Activated CD8-positive, alpha-beta memory T cell treated with anti-CD3 and anti-CD28 coated beads for 36 hours (primary cell): ENCODE results near the gene CPT2. TPM values are rescaled to one million over a fixed set of nuclear protein-coding genes. Genes with fewer than 3 reads are reported as not detected.

Experiments
- CTCF ChIA-PET: fragments of 350-600 bp; sonication (Branson Sonifier 250); formaldehyde crosslinking; loops from one replicate; lab custom pipeline; 2021; ENCODE audit warnings: antibody characterized with exemption; lab: Charles Lee
- POLR2A ChIA-PET: fragments of 350-600 bp; sonication (Branson Sonifier 250); formaldehyde crosslinking; loops from one replicate; lab custom pipeline; 2021; ENCODE audit warnings: antibody characterized with exemption; lab: Charles Lee
- total RNA-seq, 2 experiments: library from RNA; stranded (reverse); gene quantifications; one replicate each; pipeline ENCODE4 v1.2.3, GENCODE V29; 2021

Gene CPT2
- total RNA-seq, result 10 to 100 TPM; 19.6 to 21.6 TPM

DNA sequence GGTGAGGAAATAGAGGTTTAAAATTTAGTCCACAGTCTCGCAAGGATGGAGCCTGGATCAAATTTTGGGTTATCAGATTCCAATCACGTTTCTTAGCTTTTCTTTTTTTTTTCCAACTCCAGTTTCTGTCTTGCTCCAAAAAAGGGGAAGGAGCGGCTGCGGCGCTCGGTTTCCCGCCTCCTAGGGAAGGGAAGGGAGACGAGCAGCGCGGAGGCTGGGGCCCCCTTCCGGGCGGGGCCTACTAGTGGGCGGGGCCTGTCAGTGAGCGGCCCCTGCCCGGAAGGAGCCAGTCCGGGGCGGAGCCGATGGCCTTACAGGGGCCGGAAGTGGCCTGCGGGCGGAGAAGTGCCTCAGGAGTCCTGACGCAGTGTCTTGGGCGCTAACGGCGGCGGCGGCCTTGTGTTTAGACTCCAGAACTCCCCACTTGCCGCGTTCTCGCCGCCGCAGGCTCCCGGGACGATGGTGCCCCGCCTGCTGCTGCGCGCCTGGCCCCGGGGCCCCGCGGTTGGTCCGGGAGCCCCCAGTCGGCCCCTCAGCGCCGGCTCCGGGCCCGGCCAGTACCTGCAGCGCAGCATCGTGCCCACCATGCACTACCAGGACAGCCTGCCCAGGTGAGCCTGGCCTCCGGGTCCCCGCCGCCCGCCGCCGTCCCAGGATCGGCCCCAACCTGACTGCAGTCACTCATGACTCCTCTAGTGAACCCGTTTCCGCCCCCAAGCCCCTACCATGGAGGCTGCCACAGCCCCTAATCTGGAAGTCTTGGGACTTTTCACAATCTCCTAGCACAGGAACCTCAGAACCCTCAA is at the start of gene CPT2:
CPT2 (plus strand) TSS at position 340 of the 806 bp plus-strand sequence; CDS start at position 460, 120 bp downstream.
- CTCF ChIA-PET, result interaction anchor here (1.1 to 2.1 kb wide), 2 partner anchors 11 to 16 kb away, joined by 3 to 6 read pairs; no protein-coding TSS in a partner anchor

DNA sequence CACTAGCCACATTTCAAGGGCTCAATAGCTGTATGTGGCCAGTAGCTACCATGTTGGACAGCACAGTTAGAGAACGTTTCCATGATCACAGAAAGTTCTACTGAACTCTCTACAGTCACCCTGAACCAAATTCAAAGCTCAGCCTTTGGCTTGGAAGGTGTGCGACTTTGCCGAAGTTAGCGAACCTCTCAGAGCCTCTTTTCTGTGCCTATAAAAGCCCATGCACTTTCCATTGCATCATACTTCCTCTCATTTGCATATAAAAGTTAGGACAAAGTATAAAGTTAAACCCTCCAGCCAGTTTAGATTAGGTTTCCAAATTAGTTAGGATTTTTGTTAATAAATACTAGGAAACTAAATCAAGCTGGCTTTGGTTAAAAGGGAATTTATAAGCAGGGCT is 49.5 kb upstream of the CPT2 start:
- ChIA-PET POLR2A (no interaction called here), CTCF (no interaction called here)

More for the DNA sequence above, at the start of gene CPT2:
- POLR2A ChIA-PET, result interaction anchor here (0.7 to 1.1 kb wide), 2 partner anchors 182 to 275 kb away, joined by 3 to 4 read pairs; partner anchors contain the start of gene ECHDC2

DNA sequence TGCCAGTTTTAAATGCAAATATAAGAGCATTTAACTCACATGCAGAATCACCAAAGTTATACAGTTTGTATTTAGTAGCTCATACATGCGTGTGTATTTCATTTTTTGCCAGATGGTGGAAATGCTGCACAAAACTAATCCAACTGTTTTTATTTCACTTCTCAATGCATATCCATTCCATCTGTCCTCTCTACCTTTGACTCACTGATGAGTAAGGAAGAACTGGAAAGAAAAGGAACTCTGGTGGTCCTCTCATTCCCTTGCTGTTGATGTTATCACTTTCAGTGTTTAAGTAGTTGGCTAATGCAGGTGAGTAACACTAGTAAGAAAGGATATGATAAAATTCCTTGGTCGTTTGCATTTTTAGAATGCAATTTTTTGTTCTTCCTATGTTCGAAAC is 48.5 kb upstream of the CPT2 start:
- POLR2A ChIA-PET, result no interaction called here

DNA sequence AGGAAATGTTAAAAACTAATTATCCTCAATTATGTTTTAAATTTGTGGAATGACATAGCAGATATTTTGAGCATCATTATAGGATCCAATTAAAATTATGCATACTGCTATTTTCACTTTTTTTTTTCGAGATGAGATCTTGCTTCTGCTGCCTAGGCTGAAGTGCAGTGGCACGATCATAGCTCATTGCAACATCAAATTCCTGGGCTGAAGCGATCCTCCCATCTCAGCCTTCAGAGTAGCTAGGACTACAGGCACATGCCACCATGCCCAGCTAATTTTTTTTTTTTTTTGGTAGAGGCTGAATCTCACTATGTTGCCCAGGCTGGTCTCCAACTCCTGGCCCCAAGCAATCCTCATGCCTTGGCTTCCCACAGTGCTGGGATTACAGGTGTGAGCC is 42.9 kb upstream of the CPT2 start:
- CTCF ChIA-PET, result no interaction called here
- POLR2A ChIA-PET, result no interaction called here

More for the DNA sequence above, 48.5 kb upstream of the CPT2 start:
- CTCF ChIA-PET, result no interaction called here

DNA sequence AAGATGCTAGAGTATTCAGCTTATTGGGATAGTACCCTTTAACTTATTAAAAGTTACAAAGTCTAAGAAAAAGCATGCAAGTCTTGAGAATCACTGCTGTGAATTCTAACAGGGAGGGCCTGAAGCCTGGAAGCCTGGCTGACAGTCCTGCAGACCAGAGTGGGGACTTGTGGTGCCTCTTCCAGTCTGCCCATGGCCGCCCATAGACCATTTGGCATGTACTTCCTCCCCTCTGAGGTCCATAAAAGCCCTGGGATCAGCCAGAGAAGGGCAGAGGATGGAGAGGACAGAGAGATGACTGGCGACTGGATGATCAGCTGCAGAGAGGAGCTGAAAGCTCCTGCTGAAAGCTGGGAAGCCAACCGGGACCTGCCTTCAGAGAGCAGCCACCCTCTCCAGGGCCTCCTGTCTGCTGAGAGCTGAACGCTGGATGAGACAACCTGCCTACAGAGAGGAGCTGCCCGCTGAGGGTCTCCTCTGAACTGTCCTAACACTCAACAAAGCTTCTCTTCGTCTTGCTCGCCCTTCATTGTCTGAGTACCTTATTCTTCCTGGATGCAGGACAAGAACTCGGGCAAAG is 41.7 kb upstream of the CPT2 start:
- CTCF ChIA-PET, result no interaction called here
- POLR2A ChIA-PET, result no interaction called here

GRCh38 chr1:53155534-53155933 is 41.1 kb upstream of the CPT2 start:
- ChIA-PET POLR2A (no interaction called here), CTCF (no interaction called here)

DNA sequence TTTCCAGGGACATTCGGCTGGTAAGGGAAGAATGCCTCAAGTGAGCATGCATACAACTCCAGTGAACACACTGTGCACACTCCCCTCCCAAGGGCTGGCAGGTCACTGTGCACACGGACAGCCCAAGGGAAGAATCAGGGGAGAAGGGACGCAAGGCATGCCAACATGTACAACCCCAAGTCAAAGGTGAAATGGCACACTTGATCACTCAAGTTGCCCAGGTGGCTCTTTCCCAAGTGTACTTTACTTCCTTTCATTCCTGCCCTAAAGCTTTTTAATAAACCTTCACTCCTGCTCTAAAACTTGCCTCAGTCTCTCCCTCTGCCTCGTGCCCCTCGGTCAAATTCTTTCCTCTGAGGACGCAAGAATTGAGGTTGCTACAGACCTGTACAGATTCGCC is 40.7 kb upstream of the CPT2 start:
- CTCF ChIA-PET, result no interaction called here
- POLR2A ChIA-PET, result no interaction called here

DNA sequence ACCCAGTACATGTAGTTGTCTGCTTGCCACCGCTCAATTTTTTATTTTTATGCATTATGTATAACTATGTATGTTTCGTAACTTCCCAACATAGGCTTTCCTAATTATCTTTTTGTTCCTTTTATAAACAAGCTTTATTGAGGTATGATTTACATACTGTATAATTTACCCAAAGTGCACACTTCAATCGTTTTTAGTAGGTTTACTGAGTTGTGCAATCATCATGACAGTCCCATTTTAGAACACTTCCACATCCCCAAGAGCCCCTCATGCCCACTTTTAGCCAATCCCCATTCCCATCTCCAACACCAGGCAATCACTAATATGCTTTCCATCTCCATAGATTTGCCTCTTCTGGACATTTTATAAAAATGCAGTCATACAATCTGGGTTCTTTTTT is 39.8 kb upstream of the CPT2 start:
- ChIA-PET CTCF (no interaction called here), POLR2A (no interaction called here)

- ChIA-PET CTCF (no interaction called here), POLR2A (no interaction called here)
These were observed 37.7 kb upstream of the CPT2 start for GRCh38 chr1:53158900-53159299.

DNA sequence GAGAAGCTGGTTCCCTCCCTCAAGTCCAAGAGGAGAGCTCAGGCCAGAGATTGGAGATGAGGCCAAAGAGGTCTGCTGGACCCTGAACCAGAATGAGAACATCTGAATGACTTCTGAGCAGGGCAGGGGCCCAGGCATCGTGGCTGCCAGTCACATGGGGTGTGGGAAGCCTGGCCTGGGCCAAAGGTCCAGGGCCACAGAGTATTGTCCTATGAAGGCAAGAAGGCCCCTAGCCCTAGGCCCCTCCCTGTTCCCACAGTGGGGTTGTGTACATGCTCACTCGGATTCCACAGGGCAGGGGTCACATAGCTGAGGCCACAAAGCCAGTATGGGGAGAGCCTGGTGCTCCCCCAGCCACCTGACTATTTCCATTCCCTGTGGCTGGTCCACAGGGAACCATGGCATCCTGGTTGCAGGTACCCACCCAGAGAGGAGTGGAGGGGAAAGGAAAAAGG is 35.7 kb upstream of the CPT2 start:
- POLR2A ChIA-PET, result no interaction called here

DNA sequence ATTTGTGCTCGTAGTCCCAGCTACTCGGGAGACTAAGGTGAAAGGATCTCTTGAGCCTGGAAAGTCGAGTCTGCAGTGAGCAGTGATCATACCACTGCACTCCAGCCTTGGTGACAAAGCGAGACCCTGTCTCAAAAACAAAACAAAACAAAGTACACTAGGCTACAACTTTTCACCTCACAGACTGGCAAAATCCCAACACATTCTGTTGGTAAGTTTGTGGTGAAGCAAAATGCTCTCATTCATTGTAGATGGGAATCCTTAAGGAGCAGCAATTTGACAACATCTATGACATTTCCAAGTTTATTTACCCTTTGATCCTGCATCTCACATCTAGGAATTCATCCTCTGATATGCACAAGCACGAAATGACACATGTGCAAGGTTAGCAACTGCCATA is 34.0 kb upstream of the CPT2 start:
- ChIA-PET CTCF (no interaction called here), POLR2A (no interaction called here)

More for the DNA sequence above, 35.7 kb upstream of the CPT2 start:
- CTCF ChIA-PET, result interaction anchor here (1.3 kb wide), 1 partner anchor 21 kb away, joined by 3 read pairs; no protein-coding TSS in a partner anchor

DNA sequence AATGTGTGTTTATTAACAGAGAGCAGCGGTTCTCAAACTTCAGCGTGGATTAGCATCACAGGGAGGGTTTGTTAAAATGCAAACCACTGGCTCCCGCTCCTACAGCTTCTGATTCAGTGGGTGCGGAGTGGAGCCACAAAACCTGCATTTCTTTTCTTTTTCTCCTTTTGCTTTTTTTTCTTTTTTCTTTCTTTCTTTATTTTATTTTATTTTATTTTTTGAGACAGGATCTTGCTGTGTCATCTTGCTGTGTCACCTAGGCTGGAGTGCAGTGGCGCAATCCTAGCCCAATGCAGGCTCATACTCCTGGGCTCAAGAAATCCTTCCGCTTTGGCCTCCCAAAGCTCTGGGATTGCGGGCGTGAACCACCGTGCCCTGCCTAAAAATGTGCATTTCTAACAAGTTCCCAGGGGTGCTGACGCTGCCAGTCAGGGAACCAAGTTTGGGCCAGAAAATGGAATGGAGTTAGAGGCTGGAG is 33.3 kb upstream of the CPT2 start:
- POLR2A ChIA-PET, result no interaction called here
- CTCF ChIA-PET, result no interaction called here

DNA sequence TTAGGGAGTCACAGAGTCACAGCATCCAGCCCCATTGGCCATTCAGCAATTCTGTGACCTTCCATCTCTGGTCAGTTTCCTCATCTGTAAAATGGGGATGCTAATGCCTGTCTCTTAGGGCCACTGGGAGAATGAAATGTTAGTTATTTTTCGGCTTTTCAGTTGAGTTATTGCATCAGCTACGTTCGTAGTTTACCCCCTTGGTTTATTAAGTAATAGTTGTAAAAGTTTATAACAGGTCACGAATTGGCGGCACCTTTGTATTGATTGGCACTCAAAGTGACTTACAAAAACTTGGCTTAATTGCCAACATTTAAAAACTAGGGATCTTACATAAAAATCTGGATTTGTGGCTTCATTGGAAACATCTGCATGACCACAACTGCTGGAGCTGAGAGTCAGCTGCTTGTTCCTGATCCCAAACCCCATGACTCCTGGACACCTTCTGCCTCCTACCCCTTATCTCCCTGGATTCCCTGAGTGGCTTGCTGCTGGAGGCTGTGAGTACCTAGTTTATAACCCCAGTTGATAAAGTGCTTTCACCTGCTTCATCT is 31.1 kb upstream of the CPT2 start:
- CTCF ChIA-PET, result no interaction called here
- POLR2A ChIA-PET, result no interaction called here

DNA sequence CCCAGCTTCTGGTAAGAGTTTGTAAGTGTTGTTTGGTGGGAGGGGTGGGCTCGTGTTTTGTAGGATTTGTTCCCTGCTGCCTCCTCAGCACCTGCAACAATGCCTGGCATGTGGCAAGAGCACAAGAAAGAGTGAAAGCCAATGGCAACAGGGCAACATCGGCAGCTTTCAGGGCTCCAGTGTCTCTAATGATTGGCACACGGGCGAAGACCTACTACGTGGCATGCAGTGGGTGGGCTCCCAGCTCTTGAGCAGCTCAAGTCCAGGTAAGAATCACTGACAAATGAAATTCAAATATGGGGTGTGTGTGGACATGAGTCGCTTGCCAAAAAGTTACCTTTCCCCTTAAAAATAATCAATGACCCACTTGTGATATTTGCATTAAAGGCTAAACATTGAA is 30.3 kb upstream of the CPT2 start:
- ChIA-PET CTCF (no interaction called here), POLR2A (no interaction called here)

GRCh38 chr1:53166912-53167311 is 29.7 kb upstream of the CPT2 start:
- ChIA-PET CTCF (no interaction called here), POLR2A (no interaction called here)

DNA sequence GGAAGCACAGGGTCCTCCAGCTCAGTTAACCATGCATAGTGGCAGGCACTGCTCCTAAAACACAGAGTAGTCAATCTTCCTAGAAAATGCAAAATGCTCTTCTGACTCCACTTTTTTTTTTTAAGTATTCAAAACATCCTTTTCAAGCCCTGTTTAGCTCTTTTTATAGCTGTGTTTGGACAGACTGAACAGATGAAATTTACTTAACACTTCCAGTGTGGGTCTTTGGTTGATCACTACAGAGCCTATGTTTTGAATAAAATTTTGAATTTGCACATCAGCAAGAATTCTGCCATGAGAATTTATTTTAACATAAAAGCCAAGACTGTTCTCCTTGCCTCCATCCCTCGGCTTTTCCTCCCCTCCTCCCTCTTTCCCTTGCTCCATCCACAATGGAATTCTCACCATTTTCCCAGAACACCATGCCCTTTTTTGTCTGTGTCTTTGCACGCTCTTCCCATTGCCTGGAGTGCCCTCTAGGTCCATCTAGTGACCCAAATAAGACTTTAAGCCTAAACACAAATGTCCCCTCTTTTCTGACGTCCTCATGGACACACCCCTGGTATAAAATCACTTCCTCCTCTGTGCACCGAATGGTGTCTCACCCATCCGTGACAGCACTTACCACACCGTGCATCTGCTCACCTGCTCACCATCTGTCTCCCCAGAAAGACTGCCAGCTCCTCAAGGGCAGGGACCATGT is 24.0 kb upstream of the CPT2 start:
- POLR2A ChIA-PET, result interaction anchor here (0.6 kb wide), 1 partner anchor 447 kb away, joined by 5 read pairs; no protein-coding TSS in a partner anchor
- CTCF ChIA-PET, result interaction anchor here (0.6 kb wide), 1 partner anchor 313 kb away, joined by 3 read pairs; no protein-coding TSS in a partner anchor

DNA sequence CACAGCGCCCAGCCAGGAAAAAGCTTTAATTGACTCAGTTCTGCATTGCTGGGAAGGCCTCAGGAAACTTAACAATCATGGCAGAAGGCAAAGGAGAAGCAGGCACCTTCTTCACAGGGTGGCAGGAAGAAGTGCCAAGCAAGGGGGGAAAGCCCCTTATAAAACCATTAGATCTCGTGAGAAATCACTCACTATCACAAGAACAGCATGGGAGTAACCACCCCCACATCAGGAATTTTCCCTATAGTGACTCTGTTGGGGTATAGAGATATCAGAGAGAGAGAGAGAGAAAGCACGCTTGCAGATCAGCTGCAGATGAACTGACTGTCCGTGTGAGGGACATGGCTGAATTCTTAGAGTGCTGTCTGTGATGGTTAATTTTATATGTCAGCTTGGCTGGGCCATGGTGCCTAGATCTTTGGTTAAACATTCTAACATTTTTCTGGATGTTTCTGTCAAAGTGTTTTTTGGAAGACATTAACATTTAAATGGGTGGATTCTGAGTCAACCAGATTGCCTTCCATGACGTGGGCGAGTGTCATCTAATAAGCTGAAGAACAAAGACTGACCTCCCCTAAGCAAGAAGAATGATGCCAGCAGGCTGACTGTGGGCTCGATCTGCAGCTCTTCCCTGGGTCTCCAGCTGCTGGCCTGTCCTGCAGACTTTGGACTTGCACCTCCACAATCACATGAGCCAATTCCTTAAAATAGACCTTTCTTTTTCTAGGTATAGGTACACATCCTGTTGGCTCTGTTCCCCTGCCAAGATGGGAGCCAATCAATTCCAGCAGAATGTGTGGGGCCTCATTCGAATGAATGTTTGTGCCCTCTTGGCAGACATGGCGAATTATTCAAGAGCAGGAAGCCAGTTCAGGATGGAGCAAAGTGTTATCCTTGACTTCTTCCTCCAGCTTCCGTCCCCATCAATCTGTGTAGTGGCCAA is 21.4 kb upstream of the CPT2 start:
- CTCF ChIA-PET, result interaction anchor here (0.6 to 0.7 kb wide), 2 partner anchors 53 to 695 kb away, joined by 3 to 4 read pairs; no protein-coding TSS in a partner anchor
- POLR2A ChIA-PET, result no interaction called here

- CTCF ChIA-PET, result no interaction called here
- POLR2A ChIA-PET, result no interaction called here
These were observed 20.0 kb upstream of the CPT2 start for GRCh38 chr1:53176452-53177208.
